Measurements from ENCODE around the gene EEF1AKMT4.
A peak's percentile ranks its signal among the peaks of the same experiment; 100 is the strongest.

Gene EEF1AKMT4

GRCh38 chr3:184238246-184238818 is 11.1 kb upstream of the EEF1AKMT4 start:
- Histone ChIP-seq H3K27me3 (no peaks in the 10 kb centered on the region), H3K4me2 (peak overlapping the region in 10 of 11 experiments; percentile 8 to 98 (median 73); a peak in 14 of 22 replicates), H3K27ac (no peak overlapping the region), H3K4me3 (no peak overlapping the region), H3K36me3 (peaks cover 12 to 28% (median 22%) of the 10 kb centered on the region in 11 experiments), H3K9ac (no peak overlapping the region), H3K9me3 (replicated peaks in 1 of 11) (no peaks in the 10 kb centered on the region), H3K4me1 (peaks cover 40 to 56% (median 54%) of the 10 kb centered on the region in 10 experiments), H4K20me1 (peaks cover 0 to 80% (median 49%) of the 10 kb centered on the region in 11 experiments; a peak in 18 of 22 replicates)
- no peak for TF ChIP-seq Cebpa-rat (IDR thresholded peaks at IDR 0.05)

GRCh38 chr3:184239221-184239620 is 10.3 kb upstream of the EEF1AKMT4 start:
- H3K4me1 ChIP-seq = peaks cover 35 to 47% (median 45%) of the 10 kb centered on the region in 10 experiments
- H3K27ac ChIP-seq = no peak overlapping the region
- no peak overlapping the region for H3K4me2 ChIP-seq
- H3K4me3 ChIP-seq = no peak overlapping the region
- H3K27me3 ChIP-seq = no peaks in the 10 kb centered on the region
- no peak overlapping the region for H3K9ac ChIP-seq
- TF ChIP-seq Cebpa-rat (IDR thresholded peaks at IDR 0.05) = no peak
- H3K36me3 ChIP-seq = peaks cover 21 to 37% (median 30%) of the 10 kb centered on the region in 11 experiments
- peaks cover 0 to 86% (median 54%) of the 10 kb centered on the region in 11 experiments; a peak in 18 of 22 replicates for H4K20me1 ChIP-seq
- no peaks in the 10 kb centered on the region for H3K9me3 ChIP-seq (replicated peaks in 1 of 11)

- H3K27me3 ChIP-seq = no peaks in the 10 kb centered on the region
- no peak for TF ChIP-seq Cebpa-rat (IDR thresholded peaks at IDR 0.05)
- no peak overlapping the region for H3K4me3 ChIP-seq
- no peak overlapping the region for H3K27ac ChIP-seq
- H3K4me1 ChIP-seq = peaks cover 31 to 42% (median 40%) of the 10 kb centered on the region in 10 experiments
- H3K9ac ChIP-seq = no peak overlapping the region
- no peaks in the 10 kb centered on the region for H3K9me3 ChIP-seq (replicated peaks in 1 of 11)
- no peak overlapping the region for H3K4me2 ChIP-seq
- H4K20me1 ChIP-seq = peaks cover 0 to 89% (median 58%) of the 10 kb centered on the region in 11 experiments; a peak in 18 of 22 replicates
- H3K36me3 ChIP-seq = peaks cover 26 to 41% (median 35%) of the 10 kb centered on the region in 11 experiments
Measured at GRCh38 chr3:184239708-184240107, 9.8 kb upstream of the EEF1AKMT4 start.

DNA sequence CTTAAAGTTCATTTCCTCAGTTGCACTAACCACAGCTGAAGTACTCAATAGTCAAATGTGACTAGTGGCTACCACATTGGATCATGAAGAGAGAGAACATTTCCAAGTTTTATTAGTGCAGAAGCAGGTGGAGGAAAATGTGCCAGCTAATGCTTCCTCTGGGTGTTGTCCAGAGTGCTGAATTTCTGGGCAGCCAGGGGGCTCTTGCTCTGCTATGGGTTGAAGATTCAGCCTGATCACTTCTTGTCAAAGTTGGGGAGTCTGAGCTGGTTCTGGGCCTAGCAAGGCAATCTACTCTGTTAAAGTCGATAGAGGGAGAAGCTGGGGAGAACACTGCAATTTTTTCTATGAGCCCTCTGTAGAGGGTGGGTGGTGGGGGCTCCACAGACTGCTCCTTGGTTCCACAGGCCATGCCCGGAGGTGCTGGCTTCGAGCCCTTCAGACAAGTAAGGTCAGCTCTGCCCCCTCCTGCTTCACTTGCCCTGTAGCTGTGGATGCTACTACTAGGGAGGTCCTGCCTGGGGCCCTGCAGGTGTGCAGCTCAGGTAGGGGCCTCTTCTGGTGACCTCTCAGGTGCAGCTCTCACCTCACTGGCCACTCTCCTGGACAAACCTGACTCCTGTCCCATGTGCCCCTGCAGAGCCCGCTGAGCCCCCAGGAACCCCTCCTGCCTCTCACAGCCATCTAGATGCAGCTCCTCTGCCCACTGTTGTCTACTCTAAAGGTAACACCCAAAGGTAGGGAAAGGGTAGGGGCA is 8.9 kb upstream of the EEF1AKMT4 start:
- Histone ChIP-seq H3K9me3 (replicated peaks in 1 of 11) (no peaks in the 10 kb centered on the region), H3K9ac (no peak overlapping the region), H4K20me1 (peaks cover 0 to 98% (median 64%) of the 10 kb centered on the region in 11 experiments; a peak in 18 of 22 replicates), H3K4me2 (no peak overlapping the region), H3K36me3 (peaks cover 35 to 50% (median 44%) of the 10 kb centered on the region in 11 experiments), H3K27ac (no peak overlapping the region), H3K4me3 (no peak overlapping the region), H3K27me3 (no peaks in the 10 kb centered on the region), H3K4me1 (peaks cover 25 to 33% (median 32%) of the 10 kb centered on the region in 10 experiments)
- TF ChIP-seq Cebpa-rat (IDR thresholded peaks at IDR 0.05) = no peak

GRCh38 chr3:184241141-184241446 is 8.4 kb upstream of the EEF1AKMT4 start:
- H3K36me3 ChIP-seq = peaks cover 37 to 55% (median 48%) of the 10 kb centered on the region in 11 experiments
- no peaks in the 10 kb centered on the region for H3K27me3 ChIP-seq
- no peak overlapping the region for H3K9ac ChIP-seq
- no peak overlapping the region for H3K4me2 ChIP-seq
- H4K20me1 ChIP-seq = peaks cover 0 to 100% (median 63%) of the 10 kb centered on the region in 11 experiments; a peak in 18 of 22 replicates
- no peaks in the 10 kb centered on the region for H3K9me3 ChIP-seq (replicated peaks in 1 of 11)
- TF ChIP-seq Cebpa-rat (IDR thresholded peaks at IDR 0.05) = no peak
- no peak overlapping the region for H3K27ac ChIP-seq
- H3K4me3 ChIP-seq = no peak overlapping the region
- H3K4me1 ChIP-seq = peaks cover 20 to 28% (median 26%) of the 10 kb centered on the region in 10 experiments

- peaks cover 14 to 25% (median 22%) of the 10 kb centered on the region in 10 experiments for H3K4me1 ChIP-seq
- H3K4me3 ChIP-seq = no peak overlapping the region
- H3K9ac ChIP-seq = no peak overlapping the region
- H3K36me3 ChIP-seq = peaks cover 37 to 58% (median 48%) of the 10 kb centered on the region in 11 experiments
- H3K4me2 ChIP-seq = no peak overlapping the region
- no peaks in the 10 kb centered on the region for H3K27me3 ChIP-seq
- H3K9me3 ChIP-seq (replicated peaks in 1 of 11) = no peaks in the 10 kb centered on the region
- no peak for TF ChIP-seq Cebpa-rat (IDR thresholded peaks at IDR 0.05)
- no peak overlapping the region for H3K27ac ChIP-seq
- peaks cover 0 to 94% (median 58%) of the 10 kb centered on the region in 11 experiments; a peak in 18 of 22 replicates for H4K20me1 ChIP-seq
Measured at GRCh38 chr3:184241447-184242296, 7.8 kb upstream of the EEF1AKMT4 start.

DNA sequence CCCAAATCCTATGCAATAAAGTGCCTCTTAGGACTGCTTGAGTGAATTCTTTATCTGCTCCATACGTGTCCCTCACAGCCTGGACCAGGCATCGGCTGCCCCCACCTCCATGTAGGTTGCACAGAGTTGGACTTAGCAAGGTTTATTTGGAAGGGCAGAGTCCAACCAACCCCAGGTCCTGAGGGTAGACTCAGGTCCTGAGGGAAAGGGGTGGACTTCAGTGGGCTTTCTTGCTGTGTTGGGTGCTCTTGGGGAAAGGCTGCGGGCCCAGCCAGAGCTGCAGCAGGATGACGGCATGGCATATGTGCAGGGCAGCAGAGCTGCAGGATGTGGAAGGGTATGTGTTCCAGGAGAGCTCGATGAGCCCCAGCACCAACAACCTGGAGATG is 7.2 kb upstream of the EEF1AKMT4 start:
- no peaks in the 10 kb centered on the region for H3K9me3 ChIP-seq (replicated peaks in 1 of 11)
- H3K27ac ChIP-seq = no peak overlapping the region
- TF ChIP-seq Cebpa-rat (IDR thresholded peaks at IDR 0.05) = no peak
- H3K4me2 ChIP-seq = no peak overlapping the region
- no peak overlapping the region for H3K9ac ChIP-seq
- H3K36me3 ChIP-seq = peaks cover 37 to 60% (median 48%) of the 10 kb centered on the region in 11 experiments
- no peak overlapping the region for H3K4me3 ChIP-seq
- peaks cover 14 to 25% (median 21%) of the 10 kb centered on the region in 10 experiments for H3K4me1 ChIP-seq
- peaks cover 0 to 88% (median 58%) of the 10 kb centered on the region in 11 experiments; a peak in 18 of 22 replicates for H4K20me1 ChIP-seq
- no peaks in the 10 kb centered on the region for H3K27me3 ChIP-seq

GRCh38 chr3:184248454-184249411 is 739 bp upstream of the EEF1AKMT4 start, which contains the start of gene ALG3:
Gene ALG3 (minus strand): TSS chr3:184248962. CDS start chr3:184248940, 22 bp downstream.
- H4K20me1 ChIP-seq = peaks cover 0 to 58% (median 41%) of the 10 kb centered on the region in 11 experiments; a peak in 18 of 22 replicates
- H3K36me3 ChIP-seq = peaks cover 20 to 31% (median 22%) of the 10 kb centered on the region in 11 experiments
- peak within 1 kb of the TSS; percentile 70 to 92 (median 83) for H3K4me3 ChIP-seq
- H3K4me1 ChIP-seq = peaks cover 14 to 26% (median 19%) of the 10 kb centered on the region in 10 experiments
- TF ChIP-seq Cebpa-rat (IDR thresholded peaks at IDR 0.05) = no peak
- H3K4me2 ChIP-seq = peak within 1 kb of the TSS; percentile 91 to 99 (median 96)
- peak within 1 kb of the TSS; percentile 89 to 99 (median 94) for H3K9ac ChIP-seq
- H3K27ac ChIP-seq = peak within 1 kb of the TSS; percentile 88 to 100 (median 97)
- H3K27me3 ChIP-seq = no peaks in the 10 kb centered on the region
- no peaks in the 10 kb centered on the region for H3K9me3 ChIP-seq (replicated peaks in 1 of 11)

Data from BLaER1 treated with 17β-estradiol and CSF1 and Interleukin-3, amounts not matched to agents 10 nM and 100 nM (cell line).